Activated CD4-positive, alpha-beta memory T cell treated with anti-CD3 and anti-CD28 coated beads, Interleukin-2, amount 10 ng/mL, durations not matched to agents 7 days and 5 days (primary cell): ENCODE data around the gene FUT8. TPM values are rescaled to one million over a fixed set of nuclear protein-coding genes. Genes with fewer than 3 reads are reported as not detected.
A peak's percentile ranks its signal among the peaks of the same experiment; 100 is the strongest.
"Not testable (repeated sequence)": the region's sequence is repeated elsewhere in the genome, so short reads cannot be mapped to it uniquely, and the experiment has no call there.

Experiments used
- CTCF ChIA-PET: fragments of 350-600 bp; sonication (Branson Sonifier 250); formaldehyde crosslinking; loops from one replicate; lab custom pipeline; 2021; ENCODE audit warnings: antibody characterized with exemption, inconsistent platforms; lab: Charles Lee
- POLR2A ChIA-PET: fragments of 350-600 bp; sonication (Branson Sonifier 250); formaldehyde crosslinking; loops from one replicate; lab custom pipeline; 2021; ENCODE audit warnings: antibody characterized with exemption; lab: Charles Lee
- DNase-seq: peaks from one replicate; pipeline ENCODE4 v3.0.0-alpha.2; 2020
- H3K27ac Mint-ChIP-seq: one replicate; pipeline ENCODE4 v1.8.0; 2021; ENCODE audit warnings: mild to moderate bottlenecking, mixed read lengths
- H3K27me3 Mint-ChIP-seq: one replicate; pipeline ENCODE4 v1.8.0; 2021; ENCODE audit warnings: mixed read lengths
- H3K36me3 Mint-ChIP-seq: one replicate; pipeline ENCODE4 v1.8.0; 2021; ENCODE audit warnings: low read depth, mixed read lengths
- H3K4me1 Mint-ChIP-seq: one replicate; pipeline ENCODE4 v1.8.0; 2021; ENCODE audit warnings: mixed read lengths
- H3K4me3 Mint-ChIP-seq: one replicate; pipeline ENCODE4 v1.8.0; 2021; ENCODE audit warnings: mild to moderate bottlenecking, mixed read lengths
- H3K9me3 Mint-ChIP-seq: one replicate; pipeline ENCODE4 v1.8.0; 2021; ENCODE audit warnings: mixed read lengths
- total RNA-seq, 2 experiments: library from RNA; stranded (reverse); gene quantifications; one replicate each; pipeline ENCODE4 v1.2.3, GENCODE V29; 2021

Gene FUT8
- total RNA-seq, 2 experiments from 2014 or later, result 85.0 to 85.5 TPM

DNA sequence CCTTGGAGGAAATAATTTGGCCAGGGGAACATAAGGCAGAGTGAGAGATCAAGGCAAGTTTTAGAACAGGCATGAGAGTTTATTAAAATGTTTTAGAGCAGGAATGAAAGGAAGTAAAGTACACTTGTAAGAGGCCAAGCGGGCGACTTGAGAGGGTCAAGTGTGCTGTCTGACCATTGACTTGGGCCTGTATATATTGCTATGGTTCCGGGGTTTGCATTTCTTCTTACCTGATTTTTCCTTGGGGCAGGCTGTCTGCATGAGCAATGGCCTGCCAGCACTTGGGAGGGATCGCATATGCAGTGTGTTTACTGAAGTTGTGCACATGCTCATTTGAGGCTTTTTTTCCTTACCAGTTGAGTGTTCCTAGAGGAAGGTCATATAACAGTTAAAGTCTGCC lies 214.8 kb downstream of the FUT8 start:
- Mint-ChIP-seq H3K36me3 (peaks cover 9% of the 10 kb centered on the region), H3K4me3 (no peak overlapping the region), H3K4me1 (peaks cover 3% of the 10 kb centered on the region), H3K9me3 (peaks cover 3% of the 10 kb centered on the region), H3K27me3 (no peaks in the 10 kb centered on the region), H3K27ac (no peak overlapping the region)
- ChIA-PET POLR2A (interaction anchor here (1.1 to 1.5 kb wide), 2 partner anchors 11 kb away, joined by 4 to 8 read pairs; no protein-coding TSS in a partner anchor), CTCF (interaction anchor here (1.7 kb wide), 1 partner anchor 13 kb away, joined by 4 read pairs; no protein-coding TSS in a partner anchor)
- DNase-seq, result no peak

DNA sequence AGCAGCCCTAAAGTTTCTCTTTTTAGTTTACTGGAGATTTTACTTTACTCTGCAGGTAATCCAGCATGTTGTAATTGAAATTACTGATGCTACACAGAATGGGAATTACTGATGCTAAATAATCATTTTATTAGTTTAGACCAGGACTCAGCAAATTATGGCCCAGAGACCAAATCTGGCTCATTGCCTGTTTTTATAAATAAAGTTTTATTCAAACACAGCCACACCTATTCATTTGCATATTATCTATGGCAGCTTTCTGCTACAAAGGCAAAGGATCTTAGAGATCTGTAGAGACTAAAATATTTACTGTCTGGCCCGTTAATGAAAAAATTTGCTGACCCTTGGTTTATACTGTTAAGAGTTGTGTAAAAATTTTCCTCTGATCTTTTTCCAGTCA lies 216.1 kb downstream of the FUT8 start:
- Mint-ChIP-seq H3K4me3 (no peak overlapping the region), H3K4me1 (peaks cover 3% of the 10 kb centered on the region), H3K27ac (no peak overlapping the region), H3K27me3 (no peaks in the 10 kb centered on the region), H3K9me3 (peaks cover 6% of the 10 kb centered on the region), H3K36me3 (peaks cover 18% of the 10 kb centered on the region)
- DNase-seq, result no peak
- ChIA-PET CTCF (interaction anchor here (1.6 kb wide), 1 partner anchor 216 kb away, joined by 4 read pairs; the partner anchor contains the start of gene FUT8), POLR2A (interaction anchor here (0.7 to 0.9 kb wide), 2 partner anchors 9 to 200 kb away, joined by 3 read pairs; no protein-coding TSS in a partner anchor)

DNA sequence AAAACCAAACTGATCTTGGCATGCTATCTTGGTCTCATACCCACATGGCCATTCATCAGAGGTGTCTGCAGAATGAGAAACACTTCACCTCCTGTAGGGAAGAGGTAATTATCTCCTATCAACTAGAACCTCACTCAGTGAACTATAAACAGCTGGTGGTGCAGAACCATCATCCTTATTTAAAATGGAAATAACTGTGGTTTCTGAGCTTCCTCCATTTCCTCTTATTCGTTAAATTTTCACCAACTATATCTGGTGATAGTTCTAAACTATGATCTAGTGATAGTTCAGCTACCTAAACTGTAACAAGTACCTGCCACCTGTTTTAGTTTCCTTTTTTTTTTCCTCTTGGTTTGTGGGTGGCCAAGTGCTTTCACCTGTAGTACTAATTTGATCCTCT lies 218.5 kb downstream of the FUT8 start:
- H3K36me3 Mint-ChIP-seq, result peaks cover 35% of the 10 kb centered on the region
- peaks cover 8% of the 10 kb centered on the region for H3K9me3 Mint-ChIP-seq
- no peak for DNase-seq
- H3K27me3 Mint-ChIP-seq, result no peaks in the 10 kb centered on the region
- H3K4me3 Mint-ChIP-seq, result no peak overlapping the region
- H3K4me1 Mint-ChIP-seq, result peaks cover 10% of the 10 kb centered on the region
- H3K27ac Mint-ChIP-seq, result no peak overlapping the region
- POLR2A ChIA-PET, result no interaction called here
- CTCF ChIA-PET, result interaction anchor here (1.2 kb wide), 1 partner anchor 330 kb away, joined by 3 read pairs; no protein-coding TSS in a partner anchor

DNA sequence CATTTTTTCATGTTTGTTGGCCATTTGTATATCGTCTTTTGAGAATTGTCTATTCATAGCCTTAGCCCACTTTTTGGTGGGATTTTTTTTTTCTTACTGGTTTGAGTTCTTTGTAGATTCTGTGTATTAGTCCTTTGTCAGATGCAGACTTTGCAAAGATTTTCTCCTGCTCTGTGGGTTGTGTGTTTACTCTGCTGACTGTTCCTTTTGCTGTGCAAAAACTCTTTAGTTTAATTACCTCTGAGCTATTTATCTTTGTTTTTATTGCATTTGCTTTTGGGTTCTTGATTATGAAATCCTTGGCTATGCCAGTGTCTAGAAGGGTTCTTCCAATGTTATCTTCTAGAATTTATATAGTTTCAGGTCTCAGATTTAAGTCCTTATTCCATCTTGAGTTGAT lies 220.0 kb downstream of the FUT8 start:
- Mint-ChIP-seq H3K36me3 (peaks cover 41% of the 10 kb centered on the region), H3K27ac (no peak overlapping the region), H3K27me3 (no peaks in the 10 kb centered on the region), H3K9me3 (peaks cover 12% of the 10 kb centered on the region), H3K4me1 (peaks cover 25% of the 10 kb centered on the region), H3K4me3 (no peak overlapping the region)
- POLR2A ChIA-PET, result no interaction called here
- no peak for DNase-seq
- CTCF ChIA-PET, result interaction anchor here (1.0 kb wide), 1 partner anchor 218 kb away, joined by 3 read pairs; no protein-coding TSS in a partner anchor

DNA sequence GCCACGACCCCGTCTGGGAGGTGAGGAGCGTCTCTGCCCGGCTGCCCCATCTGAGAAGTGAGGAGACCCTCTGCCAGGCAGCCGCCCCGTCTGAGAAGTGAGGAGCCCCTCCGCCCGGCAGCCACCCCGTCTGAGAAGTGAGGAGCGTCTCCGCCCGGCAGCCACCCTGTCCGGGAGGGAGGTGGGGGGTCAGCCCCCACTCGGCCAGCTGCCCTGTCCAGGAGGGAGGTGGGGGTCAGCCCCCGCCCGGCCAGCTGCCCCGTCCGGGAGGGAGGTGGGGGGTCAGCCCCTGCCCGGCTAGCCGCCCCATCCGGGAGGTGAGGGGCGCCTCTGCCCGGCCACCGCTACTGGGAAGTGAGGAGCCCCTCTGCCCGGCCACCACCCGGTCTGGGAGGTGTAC lies 221.1 kb downstream of the FUT8 start:
- Mint-ChIP-seq H3K4me1 (peaks cover 36% of the 10 kb centered on the region), H3K36me3 (peaks cover 46% of the 10 kb centered on the region), H3K9me3 (peaks cover 12% of the 10 kb centered on the region)
- CTCF ChIA-PET, H3K4me3 Mint-ChIP-seq, H3K27me3 Mint-ChIP-seq, H3K27ac Mint-ChIP-seq, POLR2A ChIA-PET, DNase-seq: not testable (repeated sequence)

DNA sequence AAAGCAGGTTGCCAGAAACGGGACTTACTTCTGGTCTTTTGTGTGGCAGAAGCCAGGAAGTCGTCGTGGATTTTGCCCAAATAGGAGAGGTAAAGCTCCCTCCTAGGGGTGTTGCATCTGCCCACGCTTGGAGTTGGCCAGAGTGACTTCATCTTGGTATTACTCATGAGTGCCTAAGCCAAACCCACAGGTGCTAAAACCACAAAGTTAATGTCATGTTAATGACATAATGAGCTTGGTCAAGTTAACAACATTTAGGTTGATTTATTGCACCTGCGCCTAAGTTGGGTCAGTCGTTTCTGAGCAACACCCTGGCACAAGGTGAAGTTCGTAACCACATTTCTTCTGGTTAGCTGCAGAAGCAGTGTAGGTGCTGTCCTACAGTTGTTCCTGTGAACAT lies 225.2 kb downstream of the FUT8 start:
- H3K4me1 Mint-ChIP-seq, result peaks cover 40% of the 10 kb centered on the region
- CTCF ChIA-PET, result interaction anchor here (1.5 kb wide), 1 partner anchor 16 kb away, joined by 3 read pairs; no protein-coding TSS in a partner anchor
- H3K4me3 Mint-ChIP-seq, result no peak overlapping the region
- peaks cover 7% of the 10 kb centered on the region for H3K9me3 Mint-ChIP-seq
- DNase-seq, result peak; percentile 60
- POLR2A ChIA-PET, result interaction anchor here (0.7 to 2.1 kb wide), 4 partner anchors 10 to 300 kb away, joined by 3 to 8 read pairs (median 4); no protein-coding TSS in a partner anchor
- H3K36me3 Mint-ChIP-seq, result peaks cover 51% of the 10 kb centered on the region
- no peaks in the 10 kb centered on the region for H3K27me3 Mint-ChIP-seq
- H3K27ac Mint-ChIP-seq, result peak overlapping the region; percentile 63

DNA sequence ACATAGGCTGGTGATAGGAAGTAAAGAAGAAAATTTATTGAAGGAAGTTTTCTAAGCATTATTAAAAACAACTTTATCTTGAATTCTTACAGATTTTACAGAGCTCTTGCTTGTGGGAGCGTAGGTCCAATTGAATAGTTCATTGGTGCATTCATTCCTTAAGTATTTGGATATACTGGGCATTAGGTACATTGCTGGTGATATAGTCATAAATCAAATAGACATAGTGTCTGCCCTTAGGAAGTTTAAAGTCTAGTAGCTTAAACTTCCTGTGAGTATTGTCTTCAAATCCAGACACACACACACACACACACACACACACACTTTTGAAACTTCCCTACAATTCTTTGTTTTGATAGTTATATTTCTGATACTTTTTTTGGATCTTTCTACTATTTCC lies 226.7 kb downstream of the FUT8 start:
- POLR2A ChIA-PET, result interaction anchor here (1.1 to 2.1 kb wide), 2 partner anchors 13 to 228 kb away, joined by 3 to 8 read pairs; no protein-coding TSS in a partner anchor
- DNase-seq, result no peak
- CTCF ChIA-PET, result no interaction called here
- peaks cover 40% of the 10 kb centered on the region for H3K4me1 Mint-ChIP-seq
- no peaks in the 10 kb centered on the region for H3K27me3 Mint-ChIP-seq
- H3K4me3 Mint-ChIP-seq, result no peak overlapping the region
- H3K27ac Mint-ChIP-seq, result no peak overlapping the region
- H3K9me3 Mint-ChIP-seq, result peaks cover 7% of the 10 kb centered on the region
- peaks cover 46% of the 10 kb centered on the region for H3K36me3 Mint-ChIP-seq

DNA sequence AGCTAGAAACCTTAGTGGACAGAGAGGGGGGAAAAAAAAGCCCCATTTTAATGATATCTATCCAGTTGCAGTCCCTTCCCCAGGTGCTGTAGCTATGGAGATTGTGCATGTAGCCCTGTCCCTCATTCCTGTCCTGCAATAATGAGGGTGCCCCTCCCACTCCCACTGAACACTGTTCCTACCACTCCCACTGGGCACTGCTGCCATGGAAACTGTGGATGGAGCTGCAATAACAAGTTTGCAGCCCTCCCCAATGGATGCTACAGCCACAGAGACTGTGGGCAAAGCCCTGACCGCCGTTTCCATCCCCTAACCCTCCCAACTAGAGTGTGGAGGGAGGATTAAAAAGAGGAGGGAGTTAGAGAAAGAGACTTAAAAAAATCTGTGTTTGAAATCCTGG lies 238.3 kb downstream of the FUT8 start:
- DNase-seq, result no peak
- Mint-ChIP-seq H3K27ac (no peak overlapping the region), H3K4me1 (no peaks in the 10 kb centered on the region), H3K4me3 (no peak overlapping the region), H3K36me3 (peaks cover 37% of the 10 kb centered on the region), H3K27me3 (no peaks in the 10 kb centered on the region), H3K9me3 (peaks cover 16% of the 10 kb centered on the region)
- POLR2A ChIA-PET, result no interaction called here
- CTCF ChIA-PET, result no interaction called here

DNA sequence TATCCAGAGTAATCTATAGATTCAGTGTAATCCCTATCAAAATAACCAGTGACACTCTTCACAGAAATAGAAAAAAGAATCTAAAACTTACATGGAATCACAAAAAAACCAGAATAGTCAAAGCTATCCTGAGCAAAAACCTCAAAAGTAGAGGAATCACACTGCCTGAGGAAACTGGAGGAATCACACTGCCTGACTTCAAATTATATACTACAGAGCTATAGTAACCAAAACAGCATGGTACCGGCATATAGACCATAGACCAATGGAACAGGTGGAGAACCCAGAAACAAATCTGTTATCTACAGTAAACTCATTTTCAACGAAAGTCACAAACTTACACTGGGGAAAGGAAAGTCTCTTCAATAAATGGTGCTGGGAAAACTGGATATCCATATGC lies 244.0 kb downstream of the FUT8 start:
- Mint-ChIP-seq H3K4me3 (no peak overlapping the region), H3K27me3 (no peaks in the 10 kb centered on the region), H3K36me3 (peaks cover 36% of the 10 kb centered on the region), H3K4me1 (no peaks in the 10 kb centered on the region), H3K9me3 (peaks cover 21% of the 10 kb centered on the region), H3K27ac (no peak overlapping the region)
- CTCF ChIA-PET, result no interaction called here
- DNase-seq, result no peak
- POLR2A ChIA-PET, result no interaction called here

DNA sequence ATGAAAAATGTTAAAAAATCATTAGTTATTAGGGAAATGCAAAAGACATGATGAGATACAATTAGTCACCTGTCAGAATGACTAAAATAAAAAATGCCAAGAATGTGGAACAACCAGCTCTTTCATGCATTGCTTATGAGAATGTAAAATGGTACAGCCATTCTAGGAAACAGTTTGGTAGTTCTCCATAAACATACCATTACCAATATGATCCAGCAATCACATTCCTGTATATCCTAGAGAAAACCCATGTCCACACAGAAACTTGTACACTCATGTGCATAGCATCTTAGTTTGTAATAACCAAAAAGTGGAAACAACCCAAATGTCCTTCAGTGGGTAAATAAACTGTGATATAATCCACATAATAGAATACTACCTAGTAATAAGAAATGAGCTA lies 245.7 kb downstream of the FUT8 start:
- DNase-seq, result no peak
- peaks cover 17% of the 10 kb centered on the region for H3K9me3 Mint-ChIP-seq
- CTCF ChIA-PET, result no interaction called here
- H3K27me3 Mint-ChIP-seq, result no peaks in the 10 kb centered on the region
- POLR2A ChIA-PET, result no interaction called here
- no peak overlapping the region for H3K4me3 Mint-ChIP-seq
- H3K27ac Mint-ChIP-seq, result no peak overlapping the region
- H3K36me3 Mint-ChIP-seq, result peaks cover 27% of the 10 kb centered on the region
- H3K4me1 Mint-ChIP-seq, result no peaks in the 10 kb centered on the region

DNA sequence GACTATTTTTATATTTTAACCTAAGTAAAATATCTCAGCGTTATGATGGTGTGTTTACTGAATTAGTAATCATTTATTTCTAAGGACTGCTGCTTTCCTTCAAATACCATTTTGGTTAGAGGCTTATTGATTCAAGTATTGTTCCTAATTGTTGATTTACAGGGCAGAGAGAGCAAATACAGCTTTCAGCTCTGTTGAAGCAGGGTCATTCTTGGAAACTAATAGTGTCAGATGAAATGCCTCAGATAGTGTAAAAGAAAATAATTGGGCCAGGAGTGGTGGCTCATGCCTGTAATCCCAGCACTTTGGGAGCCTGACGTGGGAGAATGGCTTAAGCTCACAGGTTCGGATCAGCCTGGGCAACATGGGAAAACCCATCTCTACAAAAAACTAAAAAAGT lies 249.3 kb downstream of the FUT8 start:
- peaks cover 16% of the 10 kb centered on the region for H3K36me3 Mint-ChIP-seq
- H3K4me1 Mint-ChIP-seq, result no peaks in the 10 kb centered on the region
- no peak overlapping the region for H3K4me3 Mint-ChIP-seq
- peaks cover 2% of the 10 kb centered on the region for H3K9me3 Mint-ChIP-seq
- no peaks in the 10 kb centered on the region for H3K27me3 Mint-ChIP-seq
- ChIA-PET CTCF (interaction anchor here (1.3 kb wide), 1 partner anchor 163 kb away, joined by 3 read pairs; no protein-coding TSS in a partner anchor), POLR2A (no interaction called here)
- no peak for DNase-seq
- no peak overlapping the region for H3K27ac Mint-ChIP-seq

DNA sequence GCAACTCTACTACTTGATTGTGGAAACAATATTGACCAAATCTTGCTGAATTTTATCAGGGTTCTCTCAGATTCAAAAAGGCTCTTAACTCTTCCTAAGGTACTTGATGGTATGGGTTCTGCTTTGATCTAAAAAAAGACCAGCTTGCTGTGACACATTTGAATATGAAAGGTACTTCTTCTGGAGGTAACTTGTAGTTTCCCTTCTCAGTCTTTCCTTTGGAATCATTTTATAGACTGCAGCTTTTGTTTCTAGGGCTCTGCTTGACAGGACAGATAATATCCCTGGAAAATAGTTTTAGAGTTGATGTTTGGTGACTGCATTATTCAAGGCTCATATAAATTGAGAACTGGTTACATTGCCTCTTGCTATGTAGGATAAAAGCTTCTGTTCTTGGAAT lies 251.9 kb downstream of the FUT8 start:
- no peaks in the 10 kb centered on the region for H3K27me3 Mint-ChIP-seq
- ChIA-PET POLR2A (interaction anchor here (0.7 kb wide), 1 partner anchor 27 kb away, joined by 3 read pairs; no protein-coding TSS in a partner anchor), CTCF (interaction anchor here (1.0 to 1.2 kb wide), 2 partner anchors 10 to 165 kb away, joined by 3 read pairs; no protein-coding TSS in a partner anchor)
- no peak overlapping the region for H3K27ac Mint-ChIP-seq
- H3K36me3 Mint-ChIP-seq, result peaks cover 16% of the 10 kb centered on the region
- DNase-seq, result no peak
- H3K9me3 Mint-ChIP-seq, result peaks cover 2% of the 10 kb centered on the region
- no peak overlapping the region for H3K4me3 Mint-ChIP-seq
- no peaks in the 10 kb centered on the region for H3K4me1 Mint-ChIP-seq

DNA sequence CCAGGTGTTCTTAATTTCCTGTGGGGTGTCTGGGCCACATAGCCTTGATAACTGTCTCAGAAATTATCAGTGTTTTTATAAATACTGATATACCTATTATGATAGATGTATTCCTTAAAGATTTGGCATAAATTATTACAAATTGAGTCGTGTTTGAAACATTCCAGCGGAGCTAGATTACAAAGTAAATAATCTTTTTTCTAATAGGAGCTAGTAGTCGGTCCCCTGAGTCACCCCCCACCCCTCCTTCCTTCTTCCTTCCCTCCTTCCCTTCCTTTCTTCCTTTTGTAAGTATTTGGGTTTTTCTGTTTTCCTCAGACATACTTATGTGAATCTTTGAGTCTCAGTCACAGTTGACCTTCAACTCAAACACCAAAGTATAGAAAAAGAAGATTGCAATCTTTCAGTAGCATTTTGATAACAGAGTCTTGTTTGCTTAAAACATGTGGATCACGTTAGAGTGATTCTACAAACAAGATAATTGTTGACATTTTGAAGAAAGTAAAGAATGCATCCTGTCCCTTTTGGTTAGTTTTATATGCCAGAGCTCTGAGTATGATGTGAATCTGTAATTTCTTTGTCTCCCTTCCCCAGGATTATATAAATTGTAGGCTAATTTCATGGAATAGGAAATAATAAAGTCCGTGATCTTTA lies 264.0 kb downstream of the FUT8 start:
- ChIA-PET POLR2A (no interaction called here), CTCF (no interaction called here)
- Mint-ChIP-seq H3K27me3 (no peaks in the 10 kb centered on the region), H3K4me3 (no peak overlapping the region), H3K9me3 (no peaks in the 10 kb centered on the region), H3K27ac (no peak overlapping the region), H3K4me1 (no peaks in the 10 kb centered on the region), H3K36me3 (peaks cover 24% of the 10 kb centered on the region)
- DNase-seq, result no peak
